B cell (primary cell): ENCODE results near the gene XRCC3. TPM values are rescaled to one million over a fixed set of nuclear protein-coding genes. Genes with fewer than 3 reads are reported as not detected.

Source experiments
- ATAC-seq: fragments of 200-7000 bp; cut with Tn5 transposase; one replicate; pipeline ENCODE4 v1.10.0; 2021; ENCODE audit warnings: low read depth, mild to moderate bottlenecking, moderate number of reproducible peaks, moderate library complexity
- CTCF ChIA-PET: fragments of 350-600 bp; sonication (Branson Sonifier 250); formaldehyde crosslinking; loops from one replicate; lab custom pipeline; 2021; ENCODE audit warnings: antibody characterized with exemption, inconsistent platforms; lab: Charles Lee
- POLR2A ChIA-PET: fragments of 350-600 bp; sonication (Branson Sonifier 250); formaldehyde crosslinking; loops from one replicate; lab custom pipeline; 2021; ENCODE audit warnings: antibody characterized with exemption; lab: Charles Lee
- DNase-seq: peaks from one replicate; pipeline ENCODE4 v3.0.0; 2013
- H2AFZ ChIP-seq: 2 replicates; pipeline ENCODE4 v1.6.1; 2012; ENCODE audit warnings: mild to moderate bottlenecking, low read depth, low read length; ENCODE audit not compliant: insufficient read depth, poor library complexity, severe bottlenecking
- H3K27ac ChIP-seq, 2 donors: 1 replicate in 1 of 2; 2 replicates in 1 of 2; pipeline ENCODE4 v1.5.1; 2012 to 2013; ENCODE audit warnings: low read length in 2 of 2, mild to moderate bottlenecking in 2 of 2, moderate library complexity in 1 of 2
- H3K27me3 ChIP-seq, 4 experiments: fragments of 200-600 bp in 1 of 4; sonication (generic) in 1 of 4; replicated peaks in 1 of 4; 1 replicate in 2 of 4; 2 replicates in 2 of 4; pipeline versions ENCODE4 v1.6.1 to v1.7.0; 2013 to 2016; ENCODE audit warnings: low read length in 3 of 4, mild to moderate bottlenecking in 2 of 4, mixed read lengths in 1 of 4, moderate library complexity in 1 of 4; ENCODE audit not compliant: insufficient read depth in 4 of 4, control insufficient read depth in 3 of 4; ENCODE audit errors: control extremely low read depth in 1 of 4
- H3K36me3 ChIP-seq, 2 experiments: replicated peaks in 1 of 2; 1 replicate in 1 of 2; 2 replicates in 1 of 2; pipeline versions ENCODE4 v1.6.1 to v1.7.1; 2013; ENCODE audit warnings: low read length in 1 of 2; ENCODE audit not compliant: insufficient read depth in 2 of 2, control insufficient read depth in 1 of 2; ENCODE audit errors: control extremely low read depth in 1 of 2, extremely low read depth in 1 of 2
- H3K4me1 ChIP-seq, 2 donors: fragments of 200-600 bp in 1 of 2; sonication (generic) in 1 of 2; 1 replicate in 1 of 2; 2 replicates in 1 of 2; pipeline versions ENCODE4 v1.5.1 to v1.6.1; 2013 to 2017; ENCODE audit warnings: low read length in 2 of 2; ENCODE audit not compliant: control insufficient read depth in 2 of 2, insufficient read depth in 2 of 2
- H3K4me2 ChIP-seq: replicated peaks from 2 replicates; pipeline ENCODE3; 2012; ENCODE audit warnings: mild to moderate bottlenecking, low read depth, low read length; ENCODE audit not compliant: poor library complexity, severe bottlenecking
- H3K4me3 ChIP-seq, 5 experiments: fragments of 200-600 bp in 1 of 5; sonication (generic) in 1 of 5; 1 replicate in 3 of 5; 2 replicates in 2 of 5; pipeline versions ENCODE4 v1.5.1 to v1.7.0; 2011 to 2016; ENCODE audit warnings: low read length in 4 of 5, mild to moderate bottlenecking in 4 of 5, low read depth in 2 of 5, control low read depth in 1 of 5, moderate library complexity in 1 of 5; ENCODE audit not compliant: insufficient read depth in 1 of 5; ENCODE audit errors: control extremely low read depth in 1 of 5, extremely low read depth in 1 of 5
- H3K79me2 ChIP-seq: fragments of 200-600 bp; sonication (generic); one replicate; pipeline ENCODE4 v1.6.0; 2016; ENCODE audit warnings: low read length; ENCODE audit not compliant: control insufficient read depth, insufficient read depth
- H3K9ac ChIP-seq: fragments of 200-600 bp; sonication (generic); 2 replicates; pipeline ENCODE4 v1.6.1; 2017; ENCODE audit warnings: mild to moderate bottlenecking, low read length, moderate library complexity
- H3K9me3 ChIP-seq, 3 donors: one replicate each; pipeline versions ENCODE4 v1.6.1 to v1.7.1; 2013; ENCODE audit warnings: low read length in 2 of 3; ENCODE audit not compliant: control insufficient read depth in 2 of 3, insufficient read depth in 1 of 3; ENCODE audit errors: control extremely low read depth in 1 of 3
- H4K20me1 ChIP-seq: 2 replicates; pipeline ENCODE4 v1.6.0; 2012; ENCODE audit warnings: mild to moderate bottlenecking, low read length; ENCODE audit not compliant: insufficient read depth, control insufficient read depth, poor library complexity, severe bottlenecking
- H3K27ac Mint-ChIP-seq: one replicate; pipeline ENCODE4 v1.8.0; 2021; ENCODE audit warnings: mixed read lengths
- H3K27me3 Mint-ChIP-seq: one replicate; pipeline ENCODE4 v1.8.0; 2021; ENCODE audit warnings: mixed read lengths
- H3K4me1 Mint-ChIP-seq: one replicate; pipeline ENCODE4 v1.8.0; 2021; ENCODE audit warnings: mixed read lengths
- H3K4me3 Mint-ChIP-seq: one replicate; pipeline ENCODE4 v1.8.0; 2021; ENCODE audit warnings: mixed read lengths
- H3K9me3 Mint-ChIP-seq: one replicate; pipeline ENCODE4 v1.8.0; 2022; ENCODE audit warnings: mixed read lengths; ENCODE audit not compliant: insufficient read depth
- CTCF ChIP-seq: fragments of 200-600 bp; IDR thresholded peaks from one replicate; pipeline ENCODE4 v1.8.0; 2022; ENCODE audit warnings: antibody characterized with exemption, mild to moderate bottlenecking
- EZH2 ChIP-seq: IDR thresholded peaks from 2 replicates; pipeline ENCODE4 v1.6.1; 2012; ENCODE audit warnings: borderline replicate concordance, low read depth, mild to moderate bottlenecking, moderate library complexity, low read length; ENCODE audit not compliant: insufficient read depth, poor library complexity, severe bottlenecking
- WGBS: methylation state at CpG from one replicate; pipeline ENCODE4 v1.1.5; 2013; ENCODE audit warnings: missing lambda C conversion rate; ENCODE audit not compliant: insufficient coverage; 5-methylcytosine and 5-hydroxymethylcytosine counted together
- intact Hi-C: fragments of 100-400 bp; cut with micrococcal nuclease; formaldehyde crosslinking; loops from one replicate; pipeline ENCODE4 v1.10.0; 2022
- polyA plus RNA-seq: library from polyadenylated mRNA; depleted of rRNA; stranded (reverse); fragments of >200 nt; gene quantifications from 2 replicates; pipeline ENCODE4 v1.2.3, GENCODE V29; 2012
- total RNA-seq, 2 donors: library from RNA; stranded (reverse); fragments of 120-200 nt in 1 of 2; gene quantifications; 1 replicate in 1 of 2; 2 replicates in 1 of 2; pipeline versions ENCODE4 v1.2.3 to v1.2.4, GENCODE V29; 2013 to 2022

Gene XRCC3
- total and polyA plus RNA-seq, 2 donors (not counting 1 experiment from before 2014, with no cell fraction given) = 18.0 to 19.7 TPM

GRCh38 chr14:103713304-103714062 is 1.8 kb downstream of the XRCC3 start:
- Mint-ChIP-seq H3K27me3 (no peaks in the 10 kb centered on the region), H3K4me3 (peak overlapping the region; percentile 69), H3K27ac (no peak overlapping the region), H3K9me3 (no peaks in the 10 kb centered on the region), H3K4me1 (peaks cover 29% of the 10 kb centered on the region)
- Histone ChIP-seq H2AFZ (no peak overlapping the region), H4K20me1 (peaks cover 13% of the 10 kb centered on the region), H3K27ac (no peak overlapping the region), H3K4me1 (peaks cover 15 to 21% of the 10 kb centered on the region in 2 donors), H3K27me3 (no peaks in the 10 kb centered on the region), H3K36me3 (peaks cover 0 to 2% of the 10 kb centered on the region in 2 experiments), H3K9ac (no peak overlapping the region), H3K4me3 (no peak overlapping the region), H3K4me2 (peak overlapping the region; percentile 88), H3K9me3 (no peaks in the 10 kb centered on the region), H3K79me2 (peaks cover 48% of the 10 kb centered on the region)
- 94% methylated on average over 17 of the region's 18 CpGs for WGBS
- POLR2A ChIA-PET = no interaction called here
- DNase-seq (no peak), ATAC-seq (no peak)
- intact Hi-C loops = loop anchor here (2.0 kb wide), 1 partner anchor 185 kb away; the partner anchor contains the start of gene TRMT61A
- CTCF ChIA-PET = no interaction called here
- TF ChIP-seq CTCF (no peak), EZH2 (no peak)

GRCh38 chr14:103712633-103713247 is 2.5 kb downstream of the XRCC3 start:
- no peak overlapping the region for H2AFZ ChIP-seq
- H3K4me1 ChIP-seq = peaks cover 15 to 21% of the 10 kb centered on the region in 2 donors
- no peak for TF ChIP-seq CTCF
- no peak for TF ChIP-seq EZH2
- 96% methylated on average over 24 of the region's 24 CpGs for WGBS
- H3K27me3 ChIP-seq = no peaks in the 10 kb centered on the region
- H3K36me3 ChIP-seq = peaks cover 0 to 7% of the 10 kb centered on the region in 2 experiments
- intact Hi-C loops = no loop called here
- H3K79me2 ChIP-seq = peaks cover 42% of the 10 kb centered on the region
- H3K9me3 ChIP-seq = no peaks in the 10 kb centered on the region
- DNase-seq (no peak), ATAC-seq (no peak)
- POLR2A ChIA-PET = no interaction called here
- H3K27ac ChIP-seq = no peak overlapping the region
- H3K4me3 ChIP-seq = no peak overlapping the region
- peaks cover 24% of the 10 kb centered on the region for H3K4me1 Mint-ChIP-seq
- CTCF ChIA-PET = no interaction called here
- H4K20me1 ChIP-seq = peaks cover 7% of the 10 kb centered on the region
- H3K9me3 Mint-ChIP-seq = no peaks in the 10 kb centered on the region
- no peak overlapping the region for H3K9ac ChIP-seq
- H3K27ac Mint-ChIP-seq = peak overlapping the region; percentile 37
- H3K4me3 Mint-ChIP-seq = no peak overlapping the region
- H3K4me2 ChIP-seq = no peak overlapping the region
- H3K27me3 Mint-ChIP-seq = no peaks in the 10 kb centered on the region
